ENCODE data around the gene ITGA2.

The ITGA2 gene

GRCh38 chr5:53066088-53066487 lies 76.9 kb downstream of the ITGA2 start:
- DNase-seq, result no peak

GRCh38 chr5:53067641-53068040 lies 78.5 kb downstream of the ITGA2 start:
- DNase-seq, result no peak

- no peak for DNase-seq
Measured at GRCh38 chr5:53068291-53068836, 79.2 kb downstream of the ITGA2 start.

- peak; percentile 78 for DNase-seq
Measured at GRCh38 chr5:53069626-53070025, 80.5 kb downstream of the ITGA2 start.

GRCh38 chr5:53071298-53071697 lies 82.1 kb downstream of the ITGA2 start:
- DNase-seq, result no peak

- DNase-seq, result no peak
Measured at GRCh38 chr5:53071738-53072137, 82.6 kb downstream of the ITGA2 start.

GRCh38 chr5:53073348-53073747 lies 84.2 kb downstream of the ITGA2 start:
- DNase-seq, result no peak

GRCh38 chr5:53076014-53076583 lies 86.9 kb downstream of the ITGA2 start:
- no peak for DNase-seq

- no peak for DNase-seq
Measured at GRCh38 chr5:53080271-53080670, 91.1 kb downstream of the ITGA2 start.

GRCh38 chr5:53083927-53084326 lies 94.8 kb downstream of the ITGA2 start:
- DNase-seq, result no peak

- DNase-seq, result no peak
Measured at GRCh38 chr5:53084546-53085255, 95.5 kb downstream of the ITGA2 start.

- no peak for DNase-seq
Measured at GRCh38 chr5:53087171-53087570, 98.0 kb downstream of the ITGA2 start.

GRCh38 chr5:53087621-53088121 lies 98.5 kb downstream of the ITGA2 start:
- DNase-seq, result no peak

- DNase-seq, result peak; percentile 6
Measured at GRCh38 chr5:53089481-53089991, 100.4 kb downstream of the ITGA2 start.

GRCh38 chr5:53090229-53090628 lies 101.1 kb downstream of the ITGA2 start:
- DNase-seq, result no peak

GRCh38 chr5:53091289-53091688 lies 102.1 kb downstream of the ITGA2 start:
- DNase-seq, result no peak

- no peak for DNase-seq
Measured at GRCh38 chr5:53092242-53092641, 103.1 kb downstream of the ITGA2 start.

GRCh38 chr5:53095217-53095616 lies 106.1 kb downstream of the ITGA2 start:
- DNase-seq, result no peak

GRCh38 chr5:53095931-53096525 lies 106.9 kb downstream of the ITGA2 start:
- DNase-seq, result peak; percentile 78

GRCh38 chr5:53099546-53099945 lies 110.4 kb downstream of the ITGA2 start:
- DNase-seq, result no peak

GRCh38 chr5:53100606-53101005 lies 111.5 kb downstream of the ITGA2 start:
- no peak for DNase-seq

GRCh38 chr5:53105611-53106300 lies 116.6 kb downstream of the ITGA2 start:
- no peak for DNase-seq

- no peak for DNase-seq
Measured at GRCh38 chr5:53109056-53109442, 119.9 kb downstream of the ITGA2 start.
